ENCODE results near the gene SUN5. TPM values are rescaled to one million over a fixed set of nuclear protein-coding genes. Genes with fewer than 3 reads are reported as not detected.

The SUN5 gene
- total RNA-seq, 2 donors from 2014 or later, result not detected

- no peaks in the 10 kb centered on the region for H3K27me3 Mint-ChIP-seq
- H3K4me1 Mint-ChIP-seq, result peaks cover 6% of the 10 kb centered on the region
- peaks cover 4% of the 10 kb centered on the region for H3K9me3 Mint-ChIP-seq
- H3K27ac Mint-ChIP-seq, result no peak overlapping the region
- no peak for ATAC-seq (replicated peaks)
- H3K4me3 Mint-ChIP-seq, result no peak overlapping the region
- no peaks in the 10 kb centered on the region for H3K36me3 Mint-ChIP-seq (ENCODE audit: low read depth)
Measured at GRCh38 chr20:32997431-32997830, 6.8 kb downstream of the SUN5 start.

GRCh38 chr20:32995802-32996201 lies 8.4 kb downstream of the SUN5 start:
- Mint-ChIP-seq H3K4me3 (no peak overlapping the region), H3K27me3 (no peaks in the 10 kb centered on the region), H3K27ac (no peak overlapping the region), H3K4me1 (peaks cover 11% of the 10 kb centered on the region), H3K9me3 (peaks cover 4% of the 10 kb centered on the region), H3K36me3 (ENCODE audit: low read depth) (no peaks in the 10 kb centered on the region)
- ATAC-seq (replicated peaks), result no peak

GRCh38 chr20:32993496-32994050 lies 10.7 kb downstream of the SUN5 start:
- Mint-ChIP-seq H3K9me3 (peaks cover 4% of the 10 kb centered on the region), H3K4me3 (no peak overlapping the region), H3K36me3 (ENCODE audit: low read depth) (no peaks in the 10 kb centered on the region), H3K27me3 (no peaks in the 10 kb centered on the region), H3K4me1 (peaks cover 12% of the 10 kb centered on the region), H3K27ac (no peak overlapping the region)
- ATAC-seq (replicated peaks), result no peak

GRCh38 chr20:32991792-32992641 lies 12.2 kb downstream of the SUN5 start:
- Mint-ChIP-seq H3K36me3 (ENCODE audit: low read depth) (no peaks in the 10 kb centered on the region), H3K9me3 (peaks cover 4% of the 10 kb centered on the region), H3K4me3 (no peak overlapping the region), H3K4me1 (peaks cover 5% of the 10 kb centered on the region), H3K27me3 (no peaks in the 10 kb centered on the region), H3K27ac (no peak overlapping the region)
- no peak for ATAC-seq (replicated peaks)

GRCh38 chr20:32991383-32991782 lies 12.8 kb downstream of the SUN5 start:
- Mint-ChIP-seq H3K36me3 (ENCODE audit: low read depth) (no peaks in the 10 kb centered on the region), H3K4me1 (peaks cover 5% of the 10 kb centered on the region), H3K9me3 (peaks cover 4% of the 10 kb centered on the region), H3K27me3 (no peaks in the 10 kb centered on the region), H3K27ac (peak overlapping the region; percentile 3), H3K4me3 (no peak overlapping the region)
- ATAC-seq (replicated peaks), result no peak

- no peaks in the 10 kb centered on the region for H3K27me3 Mint-ChIP-seq
- H3K36me3 Mint-ChIP-seq (ENCODE audit: low read depth), result no peaks in the 10 kb centered on the region
- H3K4me3 Mint-ChIP-seq, result no peak overlapping the region
- peaks cover 10% of the 10 kb centered on the region for H3K4me1 Mint-ChIP-seq
- ATAC-seq (replicated peaks), result no peak
- no peak overlapping the region for H3K27ac Mint-ChIP-seq
- peaks cover 4% of the 10 kb centered on the region for H3K9me3 Mint-ChIP-seq
Measured at GRCh38 chr20:32990426-32990825, 13.8 kb downstream of the SUN5 start.

GRCh38 chr20:32989507-32990283 lies 14.5 kb downstream of the SUN5 start:
- Mint-ChIP-seq H3K9me3 (peaks cover under 1% of the 10 kb centered on the region), H3K4me3 (no peak overlapping the region)
- no peak for ATAC-seq (replicated peaks)

GRCh38 chr20:32988008-32988407 lies 16.2 kb downstream of the SUN5 start:
- H3K4me1 Mint-ChIP-seq, result peaks cover 10% of the 10 kb centered on the region

More at GRCh38 chr20:32989507-32990283, 14.5 kb downstream of the SUN5 start:
- no peaks in the 10 kb centered on the region for H3K27me3 Mint-ChIP-seq
- peaks cover 10% of the 10 kb centered on the region for H3K4me1 Mint-ChIP-seq
- H3K27ac Mint-ChIP-seq, result no peak overlapping the region
- H3K36me3 Mint-ChIP-seq (ENCODE audit: low read depth), result no peaks in the 10 kb centered on the region

GRCh38 chr20:32987044-32987825 lies 17.0 kb downstream of the SUN5 start:
- Mint-ChIP-seq H3K27ac (no peak overlapping the region), H3K27me3 (no peaks in the 10 kb centered on the region), H3K4me3 (no peak overlapping the region), H3K9me3 (no peaks in the 10 kb centered on the region), H3K36me3 (ENCODE audit: low read depth) (no peaks in the 10 kb centered on the region), H3K4me1 (peaks cover 10% of the 10 kb centered on the region)
- ATAC-seq (replicated peaks), result no peak

More at GRCh38 chr20:32988008-32988407, 16.2 kb downstream of the SUN5 start:
- ATAC-seq (replicated peaks), result peak; percentile 73
- Mint-ChIP-seq H3K27ac (peak overlapping the region; percentile 46), H3K4me3 (no peak overlapping the region), H3K27me3 (no peaks in the 10 kb centered on the region), H3K36me3 (ENCODE audit: low read depth) (no peaks in the 10 kb centered on the region), H3K9me3 (no peaks in the 10 kb centered on the region)

GRCh38 chr20:32986331-32986966 lies 17.8 kb downstream of the SUN5 start:
- H3K27ac Mint-ChIP-seq, result peak overlapping the region; percentile 65
- no peaks in the 10 kb centered on the region for H3K9me3 Mint-ChIP-seq
- peaks cover 10% of the 10 kb centered on the region for H3K4me1 Mint-ChIP-seq
- H3K36me3 Mint-ChIP-seq (ENCODE audit: low read depth), result no peaks in the 10 kb centered on the region
- no peak overlapping the region for H3K4me3 Mint-ChIP-seq
- ATAC-seq (replicated peaks), result no peak
- no peaks in the 10 kb centered on the region for H3K27me3 Mint-ChIP-seq

- Mint-ChIP-seq H3K27ac (no peak overlapping the region), H3K27me3 (no peaks in the 10 kb centered on the region), H3K4me1 (peaks cover 5% of the 10 kb centered on the region)
Measured at GRCh38 chr20:32985596-32985995, 18.6 kb downstream of the SUN5 start.

GRCh38 chr20:32984631-32985354 lies 19.4 kb downstream of the SUN5 start:
- Mint-ChIP-seq H3K4me1 (peaks cover 5% of the 10 kb centered on the region), H3K9me3 (no peaks in the 10 kb centered on the region), H3K27ac (peak overlapping the region; percentile 56), H3K36me3 (ENCODE audit: low read depth) (no peaks in the 10 kb centered on the region), H3K27me3 (no peaks in the 10 kb centered on the region), H3K4me3 (no peak overlapping the region)
- ATAC-seq (replicated peaks), result no peak

More at GRCh38 chr20:32985596-32985995, 18.6 kb downstream of the SUN5 start:
- H3K36me3 Mint-ChIP-seq (ENCODE audit: low read depth), result no peaks in the 10 kb centered on the region
- ATAC-seq (replicated peaks), result no peak
- no peak overlapping the region for H3K4me3 Mint-ChIP-seq
- no peaks in the 10 kb centered on the region for H3K9me3 Mint-ChIP-seq

GRCh38 chr20:32984196-32984595 lies 20.0 kb downstream of the SUN5 start:
- Mint-ChIP-seq H3K27ac (peak overlapping the region; percentile 56), H3K36me3 (ENCODE audit: low read depth) (no peaks in the 10 kb centered on the region), H3K27me3 (no peaks in the 10 kb centered on the region), H3K4me3 (no peak overlapping the region), H3K9me3 (no peaks in the 10 kb centered on the region), H3K4me1 (peaks cover 5% of the 10 kb centered on the region)
- ATAC-seq (replicated peaks), result no peak

All from activated T-helper 17 cell treated with anti-CD3 and anti-CD28 coated beads, Interleukin-2, amount 50 U/mL, for 72 hours (primary cell).